GM20000 (cell line): ENCODE measurements around the gene FAM168A.

Source experiments
- DNase-seq: peaks from one replicate; pipeline ENCODE4 v3.0.0; 2012; ENCODE audit warnings: low spot score
- TF ChIP-seq, protein P1 (sequence below): IDR thresholded peaks from 2 replicates; pipeline ENCODE4 v1.5.1; 2012; ENCODE audit warnings: mild to moderate bottlenecking, control low read depth; ENCODE audit errors: extremely low read depth, missing control alignments

The FAM168A gene

DNA sequence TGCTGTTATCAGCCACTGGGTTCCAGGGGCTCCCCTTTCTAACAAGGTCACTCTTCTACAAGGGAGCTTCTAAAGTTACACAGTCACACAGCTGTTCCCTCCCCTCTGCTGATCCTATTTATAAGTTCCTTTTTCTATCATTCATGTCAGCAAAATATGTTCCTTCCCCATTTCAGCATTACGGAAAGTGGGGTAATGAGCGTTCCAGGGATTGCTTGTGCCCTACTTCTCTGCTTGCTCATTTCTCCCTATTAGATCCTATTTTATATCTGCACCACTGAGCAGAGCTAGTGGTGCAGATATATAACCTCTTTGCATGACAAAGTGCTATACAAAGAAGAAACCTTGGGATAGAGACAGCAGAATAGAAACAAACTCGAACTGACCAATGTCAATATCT is 25.8 kb upstream of the FAM168A start:
- TF ChIP-seq, protein P1, sequence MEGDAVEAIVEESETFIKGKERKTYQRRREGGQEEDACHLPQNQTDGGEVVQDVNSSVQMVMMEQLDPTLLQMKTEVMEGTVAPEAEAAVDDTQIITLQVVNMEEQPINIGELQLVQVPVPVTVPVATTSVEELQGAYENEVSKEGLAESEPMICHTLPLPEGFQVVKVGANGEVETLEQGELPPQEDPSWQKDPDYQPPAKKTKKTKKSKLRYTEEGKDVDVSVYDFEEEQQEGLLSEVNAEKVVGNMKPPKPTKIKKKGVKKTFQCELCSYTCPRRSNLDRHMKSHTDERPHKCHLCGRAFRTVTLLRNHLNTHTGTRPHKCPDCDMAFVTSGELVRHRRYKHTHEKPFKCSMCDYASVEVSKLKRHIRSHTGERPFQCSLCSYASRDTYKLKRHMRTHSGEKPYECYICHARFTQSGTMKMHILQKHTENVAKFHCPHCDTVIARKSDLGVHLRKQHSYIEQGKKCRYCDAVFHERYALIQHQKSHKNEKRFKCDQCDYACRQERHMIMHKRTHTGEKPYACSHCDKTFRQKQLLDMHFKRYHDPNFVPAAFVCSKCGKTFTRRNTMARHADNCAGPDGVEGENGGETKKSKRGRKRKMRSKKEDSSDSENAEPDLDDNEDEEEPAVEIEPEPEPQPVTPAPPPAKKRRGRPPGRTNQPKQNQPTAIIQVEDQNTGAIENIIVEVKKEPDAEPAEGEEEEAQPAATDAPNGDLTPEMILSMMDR = no peak
- no peak for DNase-seq

DNA sequence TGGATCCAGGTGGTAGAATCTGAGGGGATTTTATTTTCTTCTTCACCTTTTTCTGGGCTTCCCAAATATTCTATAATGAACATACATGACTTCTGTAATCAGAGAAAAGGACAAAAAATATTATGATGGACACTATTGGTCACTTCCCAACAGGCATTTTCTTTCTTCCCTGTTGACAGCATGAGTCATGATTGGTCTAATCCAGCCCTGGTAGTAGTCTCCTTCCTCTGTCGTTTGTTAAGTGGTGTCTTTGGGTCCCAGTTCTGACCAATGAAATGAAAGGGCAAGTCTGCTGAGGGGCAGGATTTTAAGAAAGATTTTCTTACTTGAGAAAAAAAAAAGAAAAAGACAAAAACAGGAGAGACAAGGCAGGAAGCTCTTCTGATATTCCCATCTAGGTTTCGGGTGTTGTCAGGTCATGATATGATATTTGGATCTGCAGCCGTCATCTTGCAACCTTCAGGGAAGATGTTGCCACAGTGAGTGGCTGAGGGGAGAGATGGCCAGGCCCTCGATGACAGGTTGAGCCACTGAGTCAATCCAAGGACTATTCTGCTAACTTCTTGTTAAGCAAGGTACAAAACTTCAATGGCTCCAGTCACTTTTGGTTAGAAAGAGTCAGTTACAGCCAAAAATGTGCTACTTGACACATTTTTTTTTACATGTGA is 25.1 kb upstream of the FAM168A start:
- TF ChIP-seq, protein P1 = no peak
- no peak for DNase-seq

DNA sequence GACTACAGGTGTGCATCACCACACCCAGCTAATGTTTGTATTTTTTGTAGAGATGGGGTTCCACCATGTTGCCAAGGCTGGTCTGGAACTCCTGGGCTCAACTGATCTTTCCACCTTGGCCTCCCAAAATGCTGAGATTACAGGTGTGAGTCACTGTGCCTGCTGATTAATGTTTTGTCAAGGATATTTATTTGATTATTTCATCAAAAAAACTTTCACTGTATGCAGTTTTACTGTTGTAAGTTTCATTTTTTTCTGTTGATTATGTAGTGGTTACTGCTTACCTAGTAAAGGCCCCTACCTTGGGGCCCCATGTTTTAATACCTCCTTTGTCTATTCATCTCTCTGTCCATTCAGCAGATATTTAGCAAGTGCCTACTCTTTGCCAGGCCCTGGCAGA is 16.7 kb upstream of the FAM168A start:
- TF ChIP-seq, protein P1 = no peak
- DNase-seq = no peak

DNA sequence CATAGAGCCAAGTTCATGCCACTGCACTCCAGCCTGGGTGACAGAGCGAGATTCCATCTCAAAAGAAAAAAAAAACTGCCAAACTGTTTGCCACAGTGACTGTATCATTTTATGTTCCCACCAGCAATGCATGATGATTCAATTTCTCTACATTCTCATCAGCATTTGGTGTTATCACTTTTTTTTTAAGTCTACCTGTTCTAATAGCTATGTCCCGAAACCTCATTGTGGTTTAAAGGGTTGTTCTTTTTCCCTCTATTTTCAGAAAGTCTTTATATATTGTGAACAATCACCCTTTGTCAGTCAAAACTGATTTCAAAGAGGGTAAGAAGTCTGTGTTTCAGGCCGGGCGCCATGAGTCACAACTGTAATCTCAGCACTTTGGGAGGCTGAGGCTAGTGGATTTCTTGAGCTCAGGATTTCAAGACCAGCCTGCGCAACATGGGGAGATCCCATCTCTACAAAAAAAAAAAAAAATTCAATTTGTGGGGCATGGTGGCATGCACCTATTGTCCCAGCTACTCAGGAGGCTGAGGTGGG is 14.8 kb upstream of the FAM168A start:
- TF ChIP-seq, protein P1 = no peak
- DNase-seq = no peak

DNA sequence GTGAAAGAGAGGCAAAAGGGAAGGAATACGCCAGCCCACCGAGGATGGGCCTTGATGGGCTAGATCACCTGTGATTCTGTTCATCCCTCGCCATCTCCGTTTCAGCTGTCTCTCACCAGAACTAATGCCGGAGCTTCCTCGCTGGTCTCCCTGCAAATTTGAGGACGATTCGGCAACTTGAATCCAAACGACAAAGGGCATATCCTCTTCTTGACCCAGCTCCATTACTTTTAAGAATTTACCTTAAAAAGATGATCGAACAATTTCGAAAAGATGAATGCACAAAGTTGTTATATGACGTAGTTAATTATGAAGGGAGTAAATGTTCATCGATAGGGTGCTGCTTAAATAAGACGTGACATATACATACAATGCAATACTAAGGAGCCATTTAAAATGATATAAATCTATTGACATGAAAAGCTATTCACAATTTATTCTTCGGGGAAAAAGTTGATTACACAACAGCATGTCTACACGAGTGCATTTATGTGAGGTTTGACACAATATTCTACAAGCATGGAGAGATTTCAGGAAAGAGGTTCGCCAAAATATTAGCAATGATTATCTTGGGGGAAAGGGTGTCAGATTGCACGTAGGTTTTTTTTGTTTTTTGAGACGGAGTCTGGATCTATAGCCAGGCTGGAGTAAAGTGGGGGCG is 937 bp upstream of the FAM168A start:
- TF ChIP-seq, protein P1 = no peak
- DNase-seq = no peak

DNA sequence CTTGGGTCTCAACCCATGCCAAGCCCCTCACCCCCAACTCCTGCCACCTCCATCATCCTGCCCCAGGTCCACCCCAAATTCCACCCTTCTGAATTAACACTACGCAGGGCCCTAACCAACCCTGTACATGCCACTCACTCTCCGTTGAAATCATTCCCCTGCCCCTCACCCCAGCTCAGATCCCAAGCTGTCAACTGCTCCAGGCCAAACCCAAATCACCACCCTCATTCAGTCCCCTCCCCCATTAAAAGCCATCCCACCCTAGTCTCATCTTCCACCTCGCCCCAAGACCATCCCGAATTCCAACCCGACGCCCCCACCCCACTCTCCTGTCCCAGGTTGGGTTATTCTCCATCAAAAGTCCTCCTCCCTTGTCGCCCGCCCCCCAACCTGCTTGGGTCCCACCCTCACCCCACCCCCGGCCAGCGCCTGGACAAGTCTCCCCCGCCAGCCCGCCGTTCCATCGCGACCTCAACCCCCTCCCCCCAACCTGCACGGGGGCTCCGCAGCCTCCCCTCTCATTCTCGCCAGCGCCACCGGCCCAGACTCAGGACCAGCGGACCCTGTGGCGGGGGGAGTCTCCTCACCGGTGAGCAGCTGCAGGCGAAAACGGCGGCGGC is 466 bp downstream of the FAM168A start:
- no peak for DNase-seq
- TF ChIP-seq, protein P1 = no peak

DNA sequence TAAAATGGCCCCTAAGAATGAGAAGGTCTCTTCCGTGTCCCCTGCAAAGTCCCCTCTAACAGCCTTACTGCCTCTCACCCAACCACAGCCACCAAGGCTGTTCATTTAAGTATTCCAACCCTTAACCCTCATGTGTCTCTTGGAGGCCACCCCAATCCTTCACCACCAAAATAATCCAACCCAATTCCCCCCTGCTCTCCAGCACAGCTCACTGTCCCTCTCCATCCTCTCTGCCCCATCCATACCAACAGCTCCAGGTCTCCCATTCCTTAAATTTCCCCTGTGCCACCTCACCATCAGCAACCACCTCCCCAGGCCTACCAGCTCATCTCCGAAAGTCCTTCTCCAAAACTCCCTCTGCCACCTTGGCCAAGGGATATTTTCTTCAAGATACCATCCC is 1.4 kb downstream of the FAM168A start:
- TF ChIP-seq, protein P1 = no peak
- no peak for DNase-seq
